GM21423 (cell line): ENCODE measurements around the gene TAF10.

Experiments used
- ATAC-seq: cut with Tn5 transposase; IDR thresholded peaks from one replicate; pipeline ENCODE4 v1.9.1; 2021; ENCODE audit warnings: mild to moderate bottlenecking, moderate library complexity; ENCODE audit not compliant: unreplicated experiment

The TAF10 gene

GRCh38 chr11:6612213-6613041, at the start of gene TAF10:
Gene TAF10, minus strand, starts transcription at chr11:6612216. Its CDS starts 27 bp downstream, at chr11:6612189.
- peak; percentile 90 for ATAC-seq

- ATAC-seq: no peak
Measured at GRCh38 chr11:6660712-6661111, 48.7 kb upstream of the TAF10 start.

- ATAC-seq: no peak
Measured at GRCh38 chr11:6658647-6659046, 46.6 kb upstream of the TAF10 start.

- ATAC-seq: no peak
Measured at GRCh38 chr11:6657346-6657745, 45.3 kb upstream of the TAF10 start.

GRCh38 chr11:6656936-6657335, 44.9 kb upstream of the TAF10 start:
- no peak for ATAC-seq

GRCh38 chr11:6656584-6656915, 44.5 kb upstream of the TAF10 start:
- ATAC-seq: no peak

- ATAC-seq: no peak
Measured at GRCh38 chr11:6655790-6656583, 44.0 kb upstream of the TAF10 start, which contains the start of gene DCHS1. Gene DCHS1, minus strand, starts transcription at chr11:6655809. Its CDS starts 14,196 bp downstream, at chr11:6641613.

GRCh38 chr11:6655020-6655789, 43.2 kb upstream of the TAF10 start:
- no peak for ATAC-seq

- ATAC-seq: no peak
Measured at GRCh38 chr11:6654281-6655019, 42.4 kb upstream of the TAF10 start.

GRCh38 chr11:6653656-6654055, 41.6 kb upstream of the TAF10 start:
- ATAC-seq: no peak

GRCh38 chr11:6653097-6653496, 41.1 kb upstream of the TAF10 start:
- no peak for ATAC-seq

- no peak for ATAC-seq
Measured at GRCh38 chr11:6652182-6652581, 40.2 kb upstream of the TAF10 start.

- no peak for ATAC-seq
Measured at GRCh38 chr11:6650980-6651379, 39.0 kb upstream of the TAF10 start.

- no peak for ATAC-seq
Measured at GRCh38 chr11:6650104-6650503, 38.1 kb upstream of the TAF10 start.

- no peak for ATAC-seq
Measured at GRCh38 chr11:6648501-6648900, 36.5 kb upstream of the TAF10 start.

GRCh38 chr11:6647836-6648235, 35.8 kb upstream of the TAF10 start:
- ATAC-seq: no peak

- peak; percentile 95 for ATAC-seq
Measured at GRCh38 chr11:6646918-6647679, 35.1 kb upstream of the TAF10 start.

GRCh38 chr11:6646576-6646917, 34.5 kb upstream of the TAF10 start:
- ATAC-seq: no peak

GRCh38 chr11:6646071-6646470, 34.1 kb upstream of the TAF10 start:
- no peak for ATAC-seq

- ATAC-seq: no peak
Measured at GRCh38 chr11:6642957-6643356, 30.9 kb upstream of the TAF10 start.
